HEK293 (cell line): ENCODE measurements around the gene ELP6.

Source experiments
- ZBTB49 ChIP-seq: fragments of 450-650 bp; formaldehyde crosslinking; IDR thresholded peaks from 2 replicates; pipeline ENCODE4 v1.5.1; 2016; ENCODE audit warnings: missing biosample characterization, missing genetic modification characterization, low read depth
- ZBTB6 ChIP-seq: fragments of 450-650 bp; formaldehyde crosslinking; IDR thresholded peaks from 2 replicates; pipeline ENCODE4 v1.5.1; 2017; ENCODE audit warnings: missing biosample characterization, missing genetic modification characterization
- ZNF121 ChIP-seq: fragments of 450-650 bp; formaldehyde crosslinking; IDR thresholded peaks from 2 replicates; pipeline ENCODE4 v1.5.1; 2016; ENCODE audit warnings: missing biosample characterization, missing genetic modification characterization
- ZNF175 ChIP-seq: fragments of 450-650 bp; formaldehyde crosslinking; IDR thresholded peaks from 2 replicates; pipeline ENCODE4 v1.5.1; 2016; ENCODE audit warnings: missing biosample characterization, missing genetic modification characterization
- ZNF184 ChIP-seq: fragments of 450-650 bp; IDR thresholded peaks from 2 replicates; pipeline ENCODE4 v1.5.1; 2018; ENCODE audit warnings: missing biosample characterization, mild to moderate bottlenecking, missing genetic modification characterization
- ZNF239 ChIP-seq: fragments of 450-650 bp; formaldehyde crosslinking; IDR thresholded peaks from 2 replicates; pipeline ENCODE4 v1.5.1; 2016; ENCODE audit warnings: missing biosample characterization, missing genetic modification characterization
- ZNF335 ChIP-seq: fragments of 450-650 bp; formaldehyde crosslinking; conservative IDR thresholded peaks from 2 replicates; pipeline ENCODE4 v1.5.1; 2016; ENCODE audit warnings: missing biosample characterization, missing genetic modification characterization
- ZNF585B ChIP-seq: fragments of 450-650 bp; formaldehyde crosslinking; IDR thresholded peaks from 2 replicates; pipeline ENCODE4 v1.5.1; 2016; ENCODE audit warnings: missing biosample characterization, missing genetic modification characterization
- ZNF677 ChIP-seq: fragments of 450-650 bp; IDR thresholded peaks from 2 replicates; pipeline ENCODE4 v1.5.0; 2018; ENCODE audit warnings: missing biosample characterization, mild to moderate bottlenecking, missing genetic modification characterization, moderate library complexity
- TF ChIP-seq, protein P1 (sequence below): fragments of 450-650 bp; formaldehyde crosslinking; IDR thresholded peaks from 2 replicates; pipeline ENCODE4 v1.5.1; 2016; ENCODE audit warnings: missing biosample characterization, missing genetic modification characterization
- TF ChIP-seq, protein P2 (sequence below): fragments of 450-650 bp; formaldehyde crosslinking; IDR thresholded peaks from 2 replicates; pipeline ENCODE4 v1.5.1; 2016; ENCODE audit warnings: missing biosample characterization, missing genetic modification characterization

DNA sequence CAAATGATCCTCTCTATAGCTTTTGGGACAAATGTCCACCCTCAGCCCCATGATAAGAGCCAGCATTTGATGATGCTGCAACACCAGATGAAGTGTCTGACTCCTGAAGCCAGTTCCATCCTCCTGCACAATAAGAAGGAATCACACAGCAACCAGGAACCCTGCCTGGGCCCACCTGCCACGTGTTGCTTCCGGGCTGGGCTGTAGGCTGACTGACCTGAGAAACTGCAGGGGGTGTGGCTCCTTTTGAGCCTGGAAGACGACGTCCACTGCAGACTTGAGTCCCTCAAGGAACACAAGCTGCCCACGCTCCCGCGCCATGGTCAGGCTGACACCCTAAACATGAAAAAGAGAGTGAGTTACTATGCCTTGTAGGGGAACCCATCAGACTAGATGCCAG is 9.4 kb downstream of the ELP6 start:
- TF ChIP-seq ZNF184 (no peak), ZNF585B (tag by site-specific recombination) (no peak), ZNF121 (tag by site-specific recombination) (no peak), ZNF175 (tag by site-specific recombination) (no peak), ZBTB49 (no peak), ZBTB6 (tag by site-specific recombination) (no peak), ZNF335 (tag by site-specific recombination) (no peak), ZNF677 (tag by site-specific recombination) (no peak), ZNF239 (no peak)
- TF ChIP-seq, protein P1, sequence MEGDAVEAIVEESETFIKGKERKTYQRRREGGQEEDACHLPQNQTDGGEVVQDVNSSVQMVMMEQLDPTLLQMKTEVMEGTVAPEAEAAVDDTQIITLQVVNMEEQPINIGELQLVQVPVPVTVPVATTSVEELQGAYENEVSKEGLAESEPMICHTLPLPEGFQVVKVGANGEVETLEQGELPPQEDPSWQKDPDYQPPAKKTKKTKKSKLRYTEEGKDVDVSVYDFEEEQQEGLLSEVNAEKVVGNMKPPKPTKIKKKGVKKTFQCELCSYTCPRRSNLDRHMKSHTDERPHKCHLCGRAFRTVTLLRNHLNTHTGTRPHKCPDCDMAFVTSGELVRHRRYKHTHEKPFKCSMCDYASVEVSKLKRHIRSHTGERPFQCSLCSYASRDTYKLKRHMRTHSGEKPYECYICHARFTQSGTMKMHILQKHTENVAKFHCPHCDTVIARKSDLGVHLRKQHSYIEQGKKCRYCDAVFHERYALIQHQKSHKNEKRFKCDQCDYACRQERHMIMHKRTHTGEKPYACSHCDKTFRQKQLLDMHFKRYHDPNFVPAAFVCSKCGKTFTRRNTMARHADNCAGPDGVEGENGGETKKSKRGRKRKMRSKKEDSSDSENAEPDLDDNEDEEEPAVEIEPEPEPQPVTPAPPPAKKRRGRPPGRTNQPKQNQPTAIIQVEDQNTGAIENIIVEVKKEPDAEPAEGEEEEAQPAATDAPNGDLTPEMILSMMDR (tag by site-specific recombination), result no peak
- TF ChIP-seq, protein P2, sequence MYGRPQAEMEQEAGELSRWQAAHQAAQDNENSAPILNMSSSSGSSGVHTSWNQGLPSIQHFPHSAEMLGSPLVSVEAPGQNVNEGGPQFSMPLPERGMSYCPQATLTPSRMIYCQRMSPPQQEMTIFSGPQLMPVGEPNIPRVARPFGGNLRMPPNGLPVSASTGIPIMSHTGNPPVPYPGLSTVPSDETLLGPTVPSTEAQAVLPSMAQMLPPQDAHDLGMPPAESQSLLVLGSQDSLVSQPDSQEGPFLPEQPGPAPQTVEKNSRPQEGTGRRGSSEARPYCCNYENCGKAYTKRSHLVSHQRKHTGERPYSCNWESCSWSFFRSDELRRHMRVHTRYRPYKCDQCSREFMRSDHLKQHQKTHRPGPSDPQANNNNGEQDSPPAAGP (tag by site-specific recombination), result no peak
